Lower leg skin (tissue), 4 donors: Measurements from ENCODE around the gene WT1. TPM values are rescaled to one million over a fixed set of nuclear protein-coding genes. Genes with fewer than 3 reads are reported as not detected.

ENCODE experiments used
- DNase-seq, 2 donors: peaks; one replicate each; pipeline ENCODE4 v3.0.0-alpha.2; 2019; ENCODE audit warnings: low spot score in 2 of 2
- H3K4me3 ChIP-seq: fragments of 200-600 bp; sonication (generic); 2 replicates; pipeline ENCODE4 v1.5.1; 2017; ENCODE audit warnings: mild to moderate bottlenecking, low read depth; ENCODE audit not compliant: poor library complexity, severe bottlenecking
- CTCF ChIP-seq, 3 donors: fragments of 450-650 bp; IDR thresholded peaks; one replicate each; pipeline ENCODE4 v1.5.1; 2016; ENCODE audit warnings: antibody characterized with exemption in 3 of 3, mild to moderate bottlenecking in 3 of 3, moderate library complexity in 2 of 3
- POLR2A ChIP-seq, 2 donors: fragments of 450-650 bp; IDR thresholded peaks; one replicate each; pipeline ENCODE4 v1.6.1; 2016 to 2017; ENCODE audit warnings: antibody characterized with exemption in 2 of 2, mild to moderate bottlenecking in 1 of 2, moderate library complexity in 1 of 2
- WGBS, 2 donors: methylation state at CpG; one replicate each; pipeline ENCODE4 v1.1.5; 2018; 5-methylcytosine and 5-hydroxymethylcytosine counted together
- intact Hi-C: fragments of 100-400 bp; cut with DNase I; formaldehyde crosslinking; loops from one replicate; pipeline ENCODE4 v1.15.0; 2023; ENCODE audit warnings: low total_unique reads
- total RNA-seq, 4 donors: library from RNA; depleted of rRNA; stranded (reverse); fragments of >200 nt; gene quantifications; one replicate each; pipeline ENCODE4 v1.1.0, GENCODE V29; 2016

Gene WT1
- total RNA-seq, 4 donors from 2014 or later, result not detected

GRCh38 chr11:32454993-32455392 is 19.7 kb upstream of the WT1 start:
- H3K4me3 ChIP-seq, result no peak overlapping the region
- WGBS, 2 donors, result 62 to 67% methylated on average over 2 of the region's 2 CpGs
- intact Hi-C loops, result no loop called here
- DNase-seq, result no peak
- no peak for TF ChIP-seq CTCF (IDR thresholded peaks at IDR 0.05)
- TF ChIP-seq POLR2A (IDR thresholded peaks at IDR 0.05), result no peak

- intact Hi-C loops, result no loop called here
- WGBS, 2 donors, result 71 to 77% methylated on average over 4 of the region's 4 CpGs
- H3K4me3 ChIP-seq, result no peak overlapping the region
- TF ChIP-seq POLR2A (IDR thresholded peaks at IDR 0.05) (no peak), CTCF (IDR thresholded peaks at IDR 0.05) (no peak)
- DNase-seq, result no peak
Observed at GRCh38 chr11:32451808-32452207, 16.5 kb upstream of the WT1 start.

DNA sequence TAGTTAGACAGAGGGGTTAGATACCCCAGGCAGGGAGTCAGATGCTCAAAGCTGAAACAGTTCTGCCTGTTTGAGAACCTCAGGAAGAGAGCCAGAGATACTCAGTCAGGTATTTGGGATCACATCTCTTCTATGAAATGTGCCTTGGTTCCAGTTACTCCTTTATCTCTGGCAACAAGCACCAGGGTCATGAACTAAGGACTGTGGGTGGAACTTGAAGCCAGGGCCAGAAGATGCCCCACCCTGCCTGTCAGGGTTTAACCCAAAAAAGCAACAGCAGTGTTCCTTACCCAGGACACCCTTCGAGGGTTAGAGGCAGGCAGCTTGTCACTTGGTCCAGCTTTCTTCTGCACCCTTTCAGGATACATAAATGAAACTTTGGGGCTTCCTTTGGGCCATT is 15.0 kb upstream of the WT1 start:
- WGBS, 2 donors, result 42 to 82% methylated on average over 1 of the region's 1 CpG
- no peak for DNase-seq
- intact Hi-C loops, result no loop called here
- no peak for TF ChIP-seq CTCF (IDR thresholded peaks at IDR 0.05)
- no peak for TF ChIP-seq POLR2A (IDR thresholded peaks at IDR 0.05)
- no peak overlapping the region for H3K4me3 ChIP-seq

DNA sequence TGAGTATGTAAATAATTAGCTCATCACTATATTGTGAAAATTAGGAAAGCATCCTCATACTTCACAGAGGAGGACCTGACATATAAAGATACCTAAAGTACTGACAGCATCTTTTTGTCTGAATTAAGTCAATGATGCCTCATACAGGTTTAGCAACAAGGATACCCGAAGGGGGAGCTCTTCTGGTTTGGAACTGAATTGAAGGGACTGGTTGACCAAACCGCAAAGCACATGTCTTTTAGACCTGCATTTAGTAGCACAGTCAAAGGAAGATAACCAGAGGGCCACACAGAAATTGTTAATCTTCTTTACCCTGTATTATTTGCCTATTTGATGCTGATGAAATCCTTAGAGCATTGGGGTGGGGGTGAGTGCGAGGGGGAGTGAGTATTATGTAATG is 12.9 kb upstream of the WT1 start:
- TF ChIP-seq POLR2A (IDR thresholded peaks at IDR 0.05) (no peak), CTCF (IDR thresholded peaks at IDR 0.05) (no peak)
- WGBS, 2 donors, result 41 to 42% methylated on average over 3 of the region's 3 CpGs
- DNase-seq, result no peak
- intact Hi-C loops, result no loop called here
- no peak overlapping the region for H3K4me3 ChIP-seq

GRCh38 chr11:32447252-32447651 is 11.9 kb upstream of the WT1 start:
- TF ChIP-seq POLR2A (IDR thresholded peaks at IDR 0.05), result no peak
- TF ChIP-seq CTCF (IDR thresholded peaks at IDR 0.05), result no peak
- no peak for DNase-seq
- WGBS, 2 donors, result 43 to 55% methylated on average over 2 of the region's 2 CpGs
- no peak overlapping the region for H3K4me3 ChIP-seq
- intact Hi-C loops, result no loop called here

DNA sequence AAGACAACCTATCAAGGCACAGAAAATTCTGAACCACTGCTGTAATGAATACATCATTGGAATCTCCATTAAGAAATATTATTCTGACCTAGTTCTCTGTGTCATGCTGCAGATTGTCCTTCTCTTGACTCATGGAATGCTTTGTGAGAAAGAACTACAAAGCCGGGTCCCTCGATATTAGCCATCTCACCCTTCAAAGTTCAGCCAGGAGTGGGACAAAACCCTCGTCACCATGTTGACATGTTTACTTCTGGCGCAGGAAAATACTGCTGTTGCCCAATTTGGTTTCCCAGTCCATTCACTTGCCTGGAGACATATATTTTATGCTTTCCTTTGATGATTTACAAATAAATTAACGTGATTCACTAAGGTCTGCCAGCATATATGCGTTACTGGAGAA is 10.9 kb upstream of the WT1 start:
- no peak overlapping the region for H3K4me3 ChIP-seq
- intact Hi-C loops, result no loop called here
- no peak for DNase-seq
- TF ChIP-seq CTCF (IDR thresholded peaks at IDR 0.05), result no peak
- no peak for TF ChIP-seq POLR2A (IDR thresholded peaks at IDR 0.05)
- WGBS, 2 donors, result 56 to 58% methylated on average over 6 of the region's 6 CpGs
